GM12878 (cell line): ENCODE measurements around the gene GHRH. TPM values are rescaled to one million over a fixed set of nuclear protein-coding genes. Genes with fewer than 3 reads are reported as not detected.

Source experiments
- ATF7 ChIP-seq: fragments of 450-650 bp; IDR thresholded peaks from 2 replicates; pipeline ENCODE4 v1.6.1; 2016; ENCODE audit warnings: low read depth, mild to moderate bottlenecking
- BMI1 ChIP-seq: fragments of 450-650 bp; IDR thresholded peaks from 2 replicates; pipeline ENCODE4 v1.6.1; 2016; ENCODE audit warnings: mild to moderate bottlenecking, moderate library complexity, borderline replicate concordance
- CBFB ChIP-seq: IDR thresholded peaks from 2 replicates; pipeline ENCODE4 v1.6.1; 2016; ENCODE audit warnings: antibody characterized with exemption, low read depth
- CEBPB ChIP-seq, 2 experiments: fragments of 150-350 bp in 1 of 2; IDR thresholded peaks; 2 replicates each; pipeline ENCODE4 v1.6.1; 2012 to 2014; ENCODE audit warnings: low read depth in 2 of 2, low read length in 2 of 2, borderline replicate concordance in 1 of 2, inconsistent platforms in 1 of 2
- CHD4 ChIP-seq: fragments of 200-600 bp; sonication (generic); IDR thresholded peaks from 2 replicates; pipeline ENCODE4 v1.6.1; 2016; ENCODE audit warnings: mild to moderate bottlenecking
- CREB1 ChIP-seq: IDR thresholded peaks from 2 replicates; pipeline ENCODE4 v1.6.1; 2012; ENCODE audit warnings: low read depth, mild to moderate bottlenecking, inconsistent platforms
- ESRRA ChIP-seq: IDR thresholded peaks from 2 replicates; pipeline ENCODE4 v1.6.1; 2012; ENCODE audit warnings: mild to moderate bottlenecking, low read length, improper control_type of control experiment
- IKZF1 ChIP-seq: fragments of 450-650 bp; conservative IDR thresholded peaks from 2 replicates; pipeline ENCODE4 v1.6.1; 2017; ENCODE audit warnings: antibody characterized with exemption, mild to moderate bottlenecking
- KDM1A ChIP-seq: fragments of 200-600 bp; sonication (generic); IDR thresholded peaks from 2 replicates; pipeline ENCODE4 v1.6.1; 2016; ENCODE audit warnings: borderline replicate concordance
- NBN ChIP-seq: fragments of 450-650 bp; IDR thresholded peaks from 2 replicates; pipeline ENCODE4 v1.6.1; 2016
- NFIC ChIP-seq: IDR thresholded peaks from 2 replicates; pipeline ENCODE4 v1.6.1; 2012; ENCODE audit warnings: low read depth, mild to moderate bottlenecking, inconsistent platforms, low read length, moderate library complexity
- NFYB ChIP-seq: IDR thresholded peaks from 2 replicates; pipeline ENCODE4 v1.6.1; 2011; ENCODE audit warnings: low read depth, mild to moderate bottlenecking, low read length, improper control_type of control experiment, moderate library complexity; ENCODE audit not compliant: insufficient read depth
- PAX5 ChIP-seq: IDR thresholded peaks from 2 replicates; pipeline ENCODE4 v1.6.1; 2011; ENCODE audit warnings: low read depth, low read length, borderline replicate concordance
- PML ChIP-seq: IDR thresholded peaks from 2 replicates; pipeline ENCODE4 v1.6.1; 2012; ENCODE audit warnings: low read length, inconsistent platforms
- POLR2AphosphoS2 ChIP-seq: IDR thresholded peaks from 2 replicates; pipeline ENCODE4 v1.6.1; 2011; ENCODE audit warnings: low read depth, mild to moderate bottlenecking, low read length, improper control_type of control experiment, moderate library complexity
- POLR2AphosphoS5 ChIP-seq: IDR thresholded peaks from 2 replicates; pipeline ENCODE4 v1.6.1; 2011; ENCODE audit warnings: mild to moderate bottlenecking, low read length, inconsistent platforms
- POU2F2 ChIP-seq: IDR thresholded peaks from 3 replicates; pipeline ENCODE4 v1.6.1; 2011; ENCODE audit warnings: low read depth, mild to moderate bottlenecking, low read length, borderline replicate concordance
- RAD51 ChIP-seq: fragments of 450-650 bp; IDR thresholded peaks from 2 replicates; pipeline ENCODE4 v1.6.1; 2016; ENCODE audit warnings: moderate library complexity, mild to moderate bottlenecking, inconsistent platforms
- SMARCA5 ChIP-seq: fragments of 450-650 bp; IDR thresholded peaks from 2 replicates; pipeline ENCODE4 v1.6.1; 2017; ENCODE audit warnings: mild to moderate bottlenecking
- SP1 ChIP-seq: IDR thresholded peaks from one replicate; pipeline ENCODE4 v1.6.1; 2011; ENCODE audit warnings: low read depth, low read length
- SREBF1 ChIP-seq: IDR thresholded peaks from 2 replicates; pipeline ENCODE4 v1.6.1; 2012; ENCODE audit warnings: mild to moderate bottlenecking, low read length
- SUPT20H ChIP-seq: IDR thresholded peaks from 2 replicates; pipeline ENCODE4 v1.6.1; 2011; ENCODE audit warnings: low read depth, mild to moderate bottlenecking, low read length, moderate library complexity, borderline replicate concordance; ENCODE audit not compliant: control insufficient read depth
- YY1 ChIP-seq: IDR thresholded peaks from 2 replicates; pipeline ENCODE4 v1.6.1; 2011; ENCODE audit warnings: low read depth, mild to moderate bottlenecking, low read length
- polyA plus RNA-seq, 11 experiments: library from polyadenylated mRNA; depleted of rRNA in 4 of 11; unstranded in 6 of 11; stranded (reverse) in 5 of 11; fragments of >200 nt; fragmentation: Nextera tagmentation in 4 of 11; fragmentation: Illumina TruSeq in 1 of 11; extraction: Ambion mirVana in 4 of 11; extraction: Trizol in 1 of 11; gene quantifications; 1 replicate in 1 of 11; 2 replicates in 10 of 11; pipeline versions ENCODE4 v1.2.1 to v1.2.3, GENCODE V29; 2011 to 2016; ENCODE audit warnings: inconsistent platforms in 2 of 11, missing spikeins in 2 of 11, low read depth in 1 of 11
- total RNA-seq, 4 experiments: library from RNA; depleted of rRNA in 3 of 4; stranded (reverse); fragments of >200 nt in 3 of 4; fragmentation: Illumina TruSeq in 1 of 4; extraction: Trizol in 1 of 4; gene quantifications; 2 replicates each; pipeline versions ENCODE4 v1.2.1 to v1.2.3, GENCODE V29; 2013 to 2021
- TF ChIP-seq, protein P1 (sequence below): fragments of 450-650 bp; IDR thresholded peaks from 2 replicates; pipeline ENCODE4 v1.6.1; 2014; ENCODE audit warnings: mild to moderate bottlenecking
- TF ChIP-seq, protein P2 (sequence below): IDR thresholded peaks from 2 replicates; pipeline ENCODE4 v1.6.1; 2012; ENCODE audit warnings: low read depth, low read length, improper control_type of control experiment
- TF ChIP-seq, protein P3 (sequence below): fragments of 450-650 bp; IDR thresholded peaks from 2 replicates; pipeline ENCODE4 v1.6.1; 2017; ENCODE audit warnings: mild to moderate bottlenecking, moderate library complexity

Gene GHRH
- total and polyA plus RNA-seq, 10 of the 15 experiments (the other 5 are each of a cell fraction or from before 2014, with no cell fraction given), result not detected

DNA sequence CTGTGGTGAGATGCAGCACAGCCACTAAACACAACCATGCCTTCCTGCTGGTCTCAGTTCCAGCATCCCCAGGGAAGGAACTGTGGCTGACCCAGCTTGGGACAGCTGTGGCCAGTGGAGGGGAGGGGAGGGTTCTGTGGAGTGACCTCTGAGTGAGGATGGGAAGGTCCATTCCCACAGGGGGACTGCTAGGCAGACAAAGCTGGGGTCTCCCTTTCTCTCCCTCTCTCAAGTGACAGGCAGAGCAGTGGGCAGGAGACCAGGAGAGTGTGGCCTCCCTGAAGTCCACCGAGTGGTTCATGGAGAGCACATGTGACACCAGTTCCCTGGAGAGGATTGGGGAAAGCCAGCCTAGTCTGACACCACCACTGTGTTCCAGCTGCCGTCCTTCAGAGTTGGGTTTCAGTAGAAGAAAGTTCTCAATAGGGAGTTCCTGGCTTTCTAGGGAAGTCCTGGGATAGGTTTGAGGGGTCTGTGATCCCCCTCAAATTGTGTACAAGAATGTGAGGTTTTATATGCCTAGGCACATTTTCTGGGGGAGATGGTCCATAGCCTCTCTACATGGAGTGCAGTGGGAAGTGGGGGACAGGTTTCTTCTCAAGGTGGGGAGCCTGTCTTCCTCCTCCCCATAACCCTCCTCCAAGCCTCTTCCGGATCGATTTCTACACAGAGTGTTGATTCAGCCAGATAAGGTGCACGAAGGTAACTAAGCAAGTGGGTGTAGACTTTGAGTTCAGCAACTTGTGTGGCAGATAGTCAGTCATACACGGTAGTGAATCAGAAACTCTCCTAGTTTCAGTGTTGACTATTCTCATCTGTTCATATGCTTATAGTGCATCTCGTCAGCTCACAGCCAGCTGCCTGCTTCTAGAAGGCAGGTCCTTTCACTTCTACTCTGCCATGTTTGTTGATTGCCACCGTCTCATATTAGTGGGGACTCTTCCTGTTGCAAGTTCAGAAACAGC is 46.8 kb upstream of the GHRH start (continued):
- TF ChIP-seq ATF7 (peak; percentile 46), PAX5 (no peak), KDM1A (no peak), CBFB (no peak), SUPT20H (no peak), RAD51 (no peak), IKZF1 (peak; percentile 18; the same call in 1 of the 2 replicates), BMI1 (no peak), NBN (peak; percentile 34; the same call in 1 of the 2 replicates), POLR2AphosphoS2 (no peak), SP1 (no peak), CHD4 (no peak), POLR2AphosphoS5 (0 out of 2 replicates have a peak, but pooled peaks have one; percentile 18), NFYB (no peak), PML (no peak), CREB1 (peak; percentile 50), POU2F2 (peak; percentile 22; the same call in 1 of the 3 replicates), YY1 (peak; percentile 50; the same call in 1 of the 2 replicates), SMARCA5 (no peak; the same call in 1 of the 2 replicates), CEBPB (IDR thresholded peaks at IDR 0.05; ENCODE audit: borderline replicate concordance in 1 of 2, low read depth in 2 of 2, low read length in 2 of 2) (no peak), SREBF1 (no peak), NFIC (no peak), ESRRA (no peak)
- TF ChIP-seq, protein P1, sequence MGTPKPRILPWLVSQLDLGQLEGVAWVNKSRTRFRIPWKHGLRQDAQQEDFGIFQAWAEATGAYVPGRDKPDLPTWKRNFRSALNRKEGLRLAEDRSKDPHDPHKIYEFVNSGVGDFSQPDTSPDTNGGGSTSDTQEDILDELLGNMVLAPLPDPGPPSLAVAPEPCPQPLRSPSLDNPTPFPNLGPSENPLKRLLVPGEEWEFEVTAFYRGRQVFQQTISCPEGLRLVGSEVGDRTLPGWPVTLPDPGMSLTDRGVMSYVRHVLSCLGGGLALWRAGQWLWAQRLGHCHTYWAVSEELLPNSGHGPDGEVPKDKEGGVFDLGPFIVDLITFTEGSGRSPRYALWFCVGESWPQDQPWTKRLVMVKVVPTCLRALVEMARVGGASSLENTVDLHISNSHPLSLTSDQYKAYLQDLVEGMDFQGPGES, result no peak
- TF ChIP-seq, protein P2, sequence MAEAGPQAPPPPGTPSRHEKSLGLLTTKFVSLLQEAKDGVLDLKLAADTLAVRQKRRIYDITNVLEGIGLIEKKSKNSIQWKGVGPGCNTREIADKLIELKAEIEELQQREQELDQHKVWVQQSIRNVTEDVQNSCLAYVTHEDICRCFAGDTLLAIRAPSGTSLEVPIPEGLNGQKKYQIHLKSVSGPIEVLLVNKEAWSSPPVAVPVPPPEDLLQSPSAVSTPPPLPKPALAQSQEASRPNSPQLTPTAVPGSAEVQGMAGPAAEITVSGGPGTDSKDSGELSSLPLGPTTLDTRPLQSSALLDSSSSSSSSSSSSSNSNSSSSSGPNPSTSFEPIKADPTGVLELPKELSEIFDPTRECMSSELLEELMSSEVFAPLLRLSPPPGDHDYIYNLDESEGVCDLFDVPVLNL, result no peak
- TF ChIP-seq, protein P3, sequence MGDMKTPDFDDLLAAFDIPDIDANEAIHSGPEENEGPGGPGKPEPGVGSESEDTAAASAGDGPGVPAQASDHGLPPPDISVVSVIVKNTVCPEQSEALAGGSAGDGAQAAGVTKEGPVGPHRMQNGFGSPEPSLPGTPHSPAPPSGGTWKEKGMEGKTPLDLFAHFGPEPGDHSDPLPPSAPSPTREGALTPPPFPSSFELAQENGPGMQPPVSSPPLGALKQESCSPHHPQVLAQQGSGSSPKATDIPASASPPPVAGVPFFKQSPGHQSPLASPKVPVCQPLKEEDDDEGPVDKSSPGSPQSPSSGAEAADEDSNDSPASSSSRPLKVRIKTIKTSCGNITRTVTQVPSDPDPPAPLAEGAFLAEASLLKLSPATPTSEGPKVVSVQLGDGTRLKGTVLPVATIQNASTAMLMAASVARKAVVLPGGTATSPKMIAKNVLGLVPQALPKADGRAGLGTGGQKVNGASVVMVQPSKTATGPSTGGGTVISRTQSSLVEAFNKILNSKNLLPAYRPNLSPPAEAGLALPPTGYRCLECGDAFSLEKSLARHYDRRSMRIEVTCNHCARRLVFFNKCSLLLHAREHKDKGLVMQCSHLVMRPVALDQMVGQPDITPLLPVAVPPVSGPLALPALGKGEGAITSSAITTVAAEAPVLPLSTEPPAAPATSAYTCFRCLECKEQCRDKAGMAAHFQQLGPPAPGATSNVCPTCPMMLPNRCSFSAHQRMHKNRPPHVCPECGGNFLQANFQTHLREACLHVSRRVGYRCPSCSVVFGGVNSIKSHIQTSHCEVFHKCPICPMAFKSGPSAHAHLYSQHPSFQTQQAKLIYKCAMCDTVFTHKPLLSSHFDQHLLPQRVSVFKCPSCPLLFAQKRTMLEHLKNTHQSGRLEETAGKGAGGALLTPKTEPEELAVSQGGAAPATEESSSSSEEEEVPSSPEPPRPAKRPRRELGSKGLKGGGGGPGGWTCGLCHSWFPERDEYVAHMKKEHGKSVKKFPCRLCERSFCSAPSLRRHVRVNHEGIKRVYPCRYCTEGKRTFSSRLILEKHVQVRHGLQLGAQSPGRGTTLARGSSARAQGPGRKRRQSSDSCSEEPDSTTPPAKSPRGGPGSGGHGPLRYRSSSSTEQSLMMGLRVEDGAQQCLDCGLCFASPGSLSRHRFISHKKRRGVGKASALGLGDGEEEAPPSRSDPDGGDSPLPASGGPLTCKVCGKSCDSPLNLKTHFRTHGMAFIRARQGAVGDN, result peak; percentile 75; the same call in 1 of the 2 replicates
